Esophagus muscularis mucosa (tissue), 4 donors: ENCODE results near the gene C14orf119. TPM values are rescaled to one million over a fixed set of nuclear protein-coding genes. Genes with fewer than 3 reads are reported as not detected.

Source experiments
- DNase-seq: peaks from one replicate; pipeline ENCODE4 v3.0.0-alpha.2; 2017; ENCODE audit errors: extremely low spot score
- H3K27ac ChIP-seq, 4 donors: fragments of 200-600 bp; sonication (generic); replicated peaks in 1 of 4; 1 replicate in 3 of 4; 2 replicates in 1 of 4; pipeline ENCODE4 v1.5.1; 2016 to 2019; ENCODE audit warnings: mild to moderate bottlenecking in 1 of 4
- H3K27me3 ChIP-seq, 4 donors: fragments of 200-600 bp; sonication (generic); one replicate each; pipeline versions ENCODE4 v1.5.1 to v1.6.0; 2016 to 2019
- H3K36me3 ChIP-seq, 4 donors: fragments of 200-600 bp; sonication (generic); one replicate each; pipeline ENCODE4 v1.5.1; 2016 to 2019
- H3K4me1 ChIP-seq, 4 donors: fragments of 200-600 bp; sonication (generic); one replicate each; pipeline ENCODE4 v1.5.1; 2016 to 2019
- H3K4me3 ChIP-seq, 4 donors: fragments of 200-600 bp; sonication (generic); 1 replicate in 2 of 4; 2 replicates in 2 of 4; pipeline ENCODE4 v1.5.1; 2016 to 2019; ENCODE audit warnings: mild to moderate bottlenecking in 4 of 4, moderate library complexity in 1 of 4
- H3K9me3 ChIP-seq, 4 donors: fragments of 200-600 bp; sonication (generic); 1 replicate in 3 of 4; 2 replicates in 1 of 4; pipeline ENCODE4 v1.5.1; 2016 to 2019
- EP300 ChIP-seq: sonication (generic); formaldehyde crosslinking; IDR thresholded peaks from one replicate; pipeline ENCODE4 v1.6.1; 2017; ENCODE audit warnings: antibody characterized with exemption
- POLR2A ChIP-seq: fragments of 450-650 bp; IDR thresholded peaks from one replicate; pipeline ENCODE4 v1.6.1; 2017; ENCODE audit warnings: antibody characterized with exemption, moderate library complexity, mild to moderate bottlenecking, low read depth
- POLR2AphosphoS5 ChIP-seq, 2 donors: sonication (generic); formaldehyde crosslinking; IDR thresholded peaks; one replicate each; pipeline ENCODE4 v1.6.1; 2017; ENCODE audit warnings: antibody characterized with exemption in 2 of 2
- WGBS: methylation state at CpG from one replicate; pipeline ENCODE4 v1.1.5; 2018; 5-methylcytosine and 5-hydroxymethylcytosine counted together
- intact Hi-C: fragments of 100-400 bp; cut with DNase I; formaldehyde crosslinking; loops from one replicate; pipeline ENCODE4 v1.15.1; 2023
- total RNA-seq, 4 donors: library from RNA; depleted of rRNA; stranded (reverse); fragments of >200 nt; gene quantifications; one replicate each; pipeline versions ENCODE4 v1.1.0 to v1.2.1, GENCODE V29; 2016
- TF ChIP-seq, protein P1 (sequence below), 3 experiments: fragments of 200-600 bp in 2 of 3; fragments of 450-650 bp in 1 of 3; sonication (generic) in 2 of 3; IDR thresholded peaks; one replicate each; pipeline ENCODE4 v1.5.1; 2017 to 2019; ENCODE audit warnings: antibody characterized with exemption in 3 of 3, mild to moderate bottlenecking in 2 of 3, moderate library complexity in 1 of 3

C14orf119 gene
- total RNA-seq, 4 donors from 2014 or later: 21.2 to 42.5 (median 34.0) TPM

DNA sequence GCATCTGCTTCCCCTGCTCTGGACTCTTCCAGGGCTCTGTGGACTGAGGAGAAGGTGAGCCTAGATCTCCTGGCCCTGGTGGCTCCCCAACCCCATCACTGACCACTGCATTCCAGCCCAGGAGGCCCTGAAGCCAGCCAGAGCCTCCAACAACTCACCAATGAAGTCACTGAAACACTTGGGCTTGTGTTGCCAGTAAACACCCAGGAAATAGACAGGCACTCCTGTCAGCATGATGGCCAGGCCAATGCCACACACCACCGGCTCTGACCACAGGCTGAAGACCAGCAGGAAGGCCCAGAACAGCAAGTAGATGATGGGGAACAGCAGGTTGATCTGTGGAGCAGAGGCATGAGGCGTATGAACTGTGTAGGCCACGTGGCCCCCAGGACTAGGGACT lies 32.6 kb downstream of the C14orf119 start:
- no peak for TF ChIP-seq POLR2A
- TF ChIP-seq, protein P1, sequence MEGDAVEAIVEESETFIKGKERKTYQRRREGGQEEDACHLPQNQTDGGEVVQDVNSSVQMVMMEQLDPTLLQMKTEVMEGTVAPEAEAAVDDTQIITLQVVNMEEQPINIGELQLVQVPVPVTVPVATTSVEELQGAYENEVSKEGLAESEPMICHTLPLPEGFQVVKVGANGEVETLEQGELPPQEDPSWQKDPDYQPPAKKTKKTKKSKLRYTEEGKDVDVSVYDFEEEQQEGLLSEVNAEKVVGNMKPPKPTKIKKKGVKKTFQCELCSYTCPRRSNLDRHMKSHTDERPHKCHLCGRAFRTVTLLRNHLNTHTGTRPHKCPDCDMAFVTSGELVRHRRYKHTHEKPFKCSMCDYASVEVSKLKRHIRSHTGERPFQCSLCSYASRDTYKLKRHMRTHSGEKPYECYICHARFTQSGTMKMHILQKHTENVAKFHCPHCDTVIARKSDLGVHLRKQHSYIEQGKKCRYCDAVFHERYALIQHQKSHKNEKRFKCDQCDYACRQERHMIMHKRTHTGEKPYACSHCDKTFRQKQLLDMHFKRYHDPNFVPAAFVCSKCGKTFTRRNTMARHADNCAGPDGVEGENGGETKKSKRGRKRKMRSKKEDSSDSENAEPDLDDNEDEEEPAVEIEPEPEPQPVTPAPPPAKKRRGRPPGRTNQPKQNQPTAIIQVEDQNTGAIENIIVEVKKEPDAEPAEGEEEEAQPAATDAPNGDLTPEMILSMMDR (IDR thresholded peaks at IDR 0.05): no peak
- no peak for TF ChIP-seq EP300
- no peak for TF ChIP-seq POLR2AphosphoS5 (IDR thresholded peaks at IDR 0.05)
- Histone ChIP-seq H3K27me3 (no peaks in the 10 kb centered on the region), H3K4me3 (no peak overlapping the region), H3K36me3 (peaks cover 18 to 57% (median 52%) of the 10 kb centered on the region in 4 donors), H3K4me1 (peaks cover 6 to 41% (median 37%) of the 10 kb centered on the region in 4 donors), H3K27ac (no peak overlapping the region), H3K9me3 (no peaks in the 10 kb centered on the region)
- no peak for DNase-seq
- intact Hi-C loops: loop anchor here (10.0 kb wide), 1 partner anchor 177 kb away; the partner anchor contains the start of genes BCL2L2 and PPP1R3E
- WGBS: 93% methylated on average over 2 of the region's 3 CpGs

DNA sequence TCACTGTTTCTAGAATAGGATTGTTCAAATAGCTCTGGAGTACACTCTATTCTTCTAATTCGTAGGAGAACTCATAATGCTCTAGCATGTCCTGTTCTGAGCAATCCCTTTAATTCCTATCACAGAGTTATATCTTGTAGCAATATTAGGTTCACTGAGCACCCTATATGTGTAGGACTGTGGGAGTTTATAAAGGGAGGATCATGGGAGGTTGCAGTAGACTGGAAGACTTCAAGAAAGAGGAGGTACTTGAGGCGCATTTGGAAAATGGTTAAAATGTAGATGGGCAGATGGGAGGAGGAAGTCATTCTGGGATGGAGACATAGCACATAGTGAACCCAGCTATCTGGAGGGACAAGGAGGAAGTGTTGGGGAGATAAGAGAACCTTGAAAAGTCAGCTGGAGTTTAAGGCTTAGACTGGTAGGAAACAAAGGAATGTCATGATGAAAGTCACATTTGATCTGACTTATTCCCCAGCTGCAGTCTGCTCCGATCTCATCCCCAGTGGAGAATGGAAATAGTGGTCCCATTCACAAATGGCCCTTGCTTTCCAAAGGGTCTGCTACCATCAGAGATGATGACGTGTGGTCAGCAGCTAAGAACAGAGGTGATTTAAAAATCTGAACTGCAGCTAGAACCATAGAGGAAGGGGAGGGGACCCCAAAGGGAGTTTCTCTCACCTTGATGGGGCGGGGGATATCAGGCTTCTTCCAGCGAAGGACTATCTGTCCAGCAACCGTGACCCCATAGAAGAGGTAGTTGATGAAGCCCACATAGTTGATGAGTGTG lies 33.9 kb downstream of the C14orf119 start:
- intact Hi-C loops: loop anchor here (10.0 kb wide), 1 partner anchor 176 kb away; the partner anchor contains the start of genes BCL2L2 and PPP1R3E
- Histone ChIP-seq H3K36me3 (peaks cover 18 to 63% (median 53%) of the 10 kb centered on the region in 4 donors), H3K27me3 (no peaks in the 10 kb centered on the region), H3K4me3 (no peak overlapping the region), H3K4me1 (peaks cover 0 to 31% (median 30%) of the 10 kb centered on the region in 4 donors), H3K27ac (peak overlapping the region in 3 of 4 donors; percentile 29 to 64 (median 57)), H3K9me3 (no peaks in the 10 kb centered on the region)
- TF ChIP-seq, protein P1 (IDR thresholded peaks at IDR 0.05): no peak
- TF ChIP-seq POLR2AphosphoS5 (IDR thresholded peaks at IDR 0.05) (no peak), EP300 (no peak), POLR2A (no peak)
- no peak for DNase-seq
- 83% methylated on average over 7 of the region's 7 CpGs for WGBS

DNA sequence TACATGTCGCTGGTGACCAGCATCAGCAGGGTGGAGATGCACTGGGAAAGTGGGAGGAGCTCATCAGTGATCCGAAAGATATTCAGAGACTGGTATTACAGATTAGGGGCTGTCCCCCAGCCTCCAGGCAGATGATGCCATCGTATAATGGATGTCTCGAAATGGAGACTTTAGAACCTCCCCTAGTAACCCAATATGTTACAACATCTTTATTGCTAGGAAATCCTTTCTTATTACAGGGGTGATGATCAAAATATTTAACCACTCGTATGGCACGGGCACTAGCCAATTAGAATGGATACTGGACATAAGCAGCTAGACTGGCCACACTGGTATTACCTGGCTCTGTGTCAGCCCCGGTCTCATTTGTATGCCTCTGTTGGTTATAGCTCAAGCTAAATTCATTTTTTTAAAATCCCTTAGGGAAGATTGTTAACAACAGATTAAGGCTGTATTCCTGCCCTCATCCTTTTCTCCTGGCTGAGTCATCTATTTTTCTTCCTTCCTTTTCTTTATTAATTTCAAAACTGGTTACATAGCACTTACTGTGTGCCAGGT lies 34.5 kb downstream of the C14orf119 start:
- Histone ChIP-seq H3K4me3 (no peak overlapping the region), H3K27me3 (no peaks in the 10 kb centered on the region), H3K27ac (peak overlapping the region; percentile 29 to 64 (median 54)), H3K36me3 (peaks cover 18 to 63% (median 53%) of the 10 kb centered on the region in 4 donors), H3K4me1 (peaks cover 0 to 31% (median 30%) of the 10 kb centered on the region in 4 donors), H3K9me3 (no peaks in the 10 kb centered on the region)
- intact Hi-C loops: loop anchor here (10.0 kb wide), 1 partner anchor 175 kb away; the partner anchor contains the start of genes BCL2L2 and PPP1R3E
- TF ChIP-seq POLR2AphosphoS5 (IDR thresholded peaks at IDR 0.05): no peak
- no peak for TF ChIP-seq EP300
- TF ChIP-seq, protein P1 (IDR thresholded peaks at IDR 0.05): no peak
- TF ChIP-seq POLR2A: no peak
- WGBS: 97% methylated on average over 7 of the region's 7 CpGs
- DNase-seq: no peak

DNA sequence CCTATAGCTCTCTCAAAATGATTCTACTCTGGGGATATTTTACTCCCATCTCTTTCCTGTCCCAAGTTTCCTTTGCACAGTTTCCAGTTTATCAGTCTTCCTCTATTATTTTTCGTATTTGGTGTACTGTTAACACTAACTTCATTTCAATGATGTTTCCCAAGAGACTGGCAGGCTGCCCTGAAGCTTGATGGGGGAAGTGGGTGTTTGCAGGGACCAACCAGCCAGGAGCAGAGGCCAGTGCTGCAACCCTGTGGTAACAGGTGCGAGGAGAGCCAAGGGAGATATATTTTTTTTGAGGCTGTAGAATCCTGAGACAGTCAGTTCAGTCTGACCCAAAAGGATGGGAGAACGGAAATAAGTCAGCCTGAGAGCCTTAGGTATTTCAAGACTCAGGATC lies 35.6 kb downstream of the C14orf119 start:
- intact Hi-C loops: no loop called here
- 43% methylated on average over 3 of the region's 3 CpGs for WGBS
- no peaks in the 10 kb centered on the region for H3K9me3 ChIP-seq
- H3K4me1 ChIP-seq: peaks cover 0 to 28% (median 27%) of the 10 kb centered on the region in 4 donors
- peaks cover 18 to 65% (median 54%) of the 10 kb centered on the region in 4 donors for H3K36me3 ChIP-seq
- no peak for DNase-seq
- no peak for TF ChIP-seq POLR2A
- TF ChIP-seq POLR2AphosphoS5 (IDR thresholded peaks at IDR 0.05): peak; percentile 32 to 34
- TF ChIP-seq, protein P1 (IDR thresholded peaks at IDR 0.05): no peak
- H3K27ac ChIP-seq: peak overlapping the region; percentile 29 to 64 (median 54)
- H3K4me3 ChIP-seq: no peak overlapping the region
- no peaks in the 10 kb centered on the region for H3K27me3 ChIP-seq
